GM23248 (cell line): ENCODE results near the gene FRMD3. TPM values are rescaled to one million over a fixed set of nuclear protein-coding genes. Genes with fewer than 3 reads are reported as not detected.

Experiments
- DNase-seq: peaks from one replicate; pipeline ENCODE4 v3.0.0-alpha.2; 2015
- H2AFZ ChIP-seq: fragments of 200-600 bp; sonication (generic); 2 replicates; pipeline ENCODE4 v1.6.1; 2016; ENCODE audit warnings: antibody characterized with exemption
- H3F3A ChIP-seq: fragments of 200-600 bp; sonication (generic); 2 replicates; pipeline ENCODE4 v1.6.1; 2016; ENCODE audit warnings: mild to moderate bottlenecking, antibody characterized with exemption, mixed run types; ENCODE audit not compliant: insufficient read depth
- H3K27ac ChIP-seq: fragments of 200-600 bp; sonication (generic); 2 replicates; pipeline ENCODE4 v1.5.1; 2016; ENCODE audit warnings: mild to moderate bottlenecking
- H3K27me3 ChIP-seq: fragments of 200-600 bp; sonication (generic); replicated peaks from 2 replicates; pipeline ENCODE4 v1.6.1; 2016; ENCODE audit warnings: mild to moderate bottlenecking; ENCODE audit not compliant: insufficient read depth
- H3K36me3 ChIP-seq: fragments of 200-600 bp; sonication (generic); 2 replicates; pipeline ENCODE4 v1.6.1; 2016; ENCODE audit warnings: low read depth, mild to moderate bottlenecking
- H3K4me1 ChIP-seq: fragments of 200-600 bp; sonication (generic); 2 replicates; pipeline ENCODE4 v1.6.1; 2016; ENCODE audit warnings: mild to moderate bottlenecking; ENCODE audit not compliant: insufficient read depth
- H3K4me2 ChIP-seq: fragments of 200-600 bp; sonication (generic); one replicate; pipeline ENCODE4 v1.6.1; 2016; ENCODE audit warnings: mild to moderate bottlenecking; ENCODE audit not compliant: unreplicated experiment
- H3K4me3 ChIP-seq: fragments of 200-600 bp; sonication (generic); 2 replicates; pipeline ENCODE4 v1.5.1; 2016; ENCODE audit warnings: mild to moderate bottlenecking
- H3K79me2 ChIP-seq: fragments of 200-600 bp; sonication (generic); 2 replicates; pipeline ENCODE4 v1.6.1; 2016; ENCODE audit warnings: mild to moderate bottlenecking; ENCODE audit not compliant: insufficient read depth
- H3K9ac ChIP-seq: fragments of 200-600 bp; sonication (generic); 2 replicates; pipeline ENCODE4 v1.6.1; 2016; ENCODE audit warnings: mild to moderate bottlenecking
- H3K9me2 ChIP-seq: fragments of 200-600 bp; sonication (generic); 2 replicates; pipeline ENCODE4 v1.6.1; 2016; ENCODE audit warnings: mixed run types, mild to moderate bottlenecking, moderate library complexity; ENCODE audit not compliant: insufficient read depth
- H3K9me3 ChIP-seq: fragments of 200-600 bp; sonication (generic); one replicate; pipeline ENCODE4 v1.6.1; 2017; ENCODE audit warnings: low read depth
- H4K20me1 ChIP-seq: fragments of 200-600 bp; sonication (generic); 2 replicates; pipeline ENCODE4 v1.6.0; 2016; ENCODE audit not compliant: insufficient read depth
- EZH2 ChIP-seq: fragments of 200-600 bp; sonication (generic); IDR thresholded peaks from 2 replicates; pipeline ENCODE4 v1.6.1; 2018; ENCODE audit warnings: antibody characterized with exemption, mild to moderate bottlenecking; ENCODE audit not compliant: insufficient read depth, poor library complexity, severe bottlenecking
- EZH2phosphoT487 ChIP-seq: fragments of 200-600 bp; sonication (generic); IDR thresholded peaks from 2 replicates; pipeline ENCODE4 v1.6.1; 2018; ENCODE audit warnings: antibody characterized with exemption, moderate library complexity, mild to moderate bottlenecking, low read depth; ENCODE audit not compliant: insufficient read depth
- WGBS, 2 experiments: methylation state at CpG; one replicate each; pipeline ENCODE4 v1.1.6; 2015 to 2017; ENCODE audit warnings: low lambda C conversion rate in 2 of 2, low coverage in 1 of 2; ENCODE audit errors: missing lambda C conversion rate in 2 of 2; 5-methylcytosine and 5-hydroxymethylcytosine counted together
- in situ Hi-C: fragments of 300-500 bp; cut with MboI; formaldehyde crosslinking; loops from 2 replicates; pipeline ENCODE4 v1.15.0; 2020
- polyA plus RNA-seq: library from polyadenylated mRNA; unstranded; fragments of >200 nt; fragmentation: Nextera tagmentation; extraction: Ambion mirVana; gene quantifications from 2 replicates; pipeline ENCODE4 v1.2.1, GENCODE V29; 2016
- total RNA-seq: library from RNA; depleted of rRNA; stranded (reverse); fragments of >200 nt; shearing (Covaris generic); gene quantifications from 2 replicates; pipeline ENCODE4 v1.2.3, GENCODE V29; 2014

Gene FRMD3
- total and polyA plus RNA-seq, 2 experiments from 2014 or later, result 0.32 to 0.66 TPM

- in situ Hi-C loops, result no loop called here
- H3K9ac ChIP-seq, result no peak overlapping the region
- no peaks in the 10 kb centered on the region for H3K27me3 ChIP-seq
- no peak overlapping the region for H3K27ac ChIP-seq
- no peaks in the 10 kb centered on the region for H4K20me1 ChIP-seq
- no peaks in the 10 kb centered on the region for H3K4me1 ChIP-seq
- H3K79me2 ChIP-seq, result no peaks in the 10 kb centered on the region
- no peak overlapping the region for H3K4me2 ChIP-seq
- H3K9me3 ChIP-seq, result no peaks in the 10 kb centered on the region
- no peaks in the 10 kb centered on the region for H3K9me2 ChIP-seq
- H2AFZ ChIP-seq, result no peak overlapping the region
- H3K4me3 ChIP-seq, result no peak overlapping the region
- H3K36me3 ChIP-seq, result no peaks in the 10 kb centered on the region
- no peaks in the 10 kb centered on the region for H3F3A ChIP-seq
- WGBS, 2 experiments, result 56 to 59% methylated on average over 2 of the region's 2 CpGs
- no peak for DNase-seq
- TF ChIP-seq EZH2phosphoT487 (no peak), EZH2 (no peak)
Observed at GRCh38 chr9:83317244-83317643, 221.0 kb downstream of the FRMD3 start.

GRCh38 chr9:83315649-83316048 is 222.6 kb downstream of the FRMD3 start:
- in situ Hi-C loops, result no loop called here
- Histone ChIP-seq H3K9me3 (no peaks in the 10 kb centered on the region), H3K4me2 (no peak overlapping the region), H2AFZ (no peak overlapping the region), H3F3A (no peaks in the 10 kb centered on the region), H3K4me3 (no peak overlapping the region), H3K27ac (no peak overlapping the region), H3K9ac (no peak overlapping the region), H3K9me2 (no peaks in the 10 kb centered on the region), H3K27me3 (no peaks in the 10 kb centered on the region), H3K79me2 (no peaks in the 10 kb centered on the region), H3K4me1 (no peaks in the 10 kb centered on the region), H4K20me1 (no peaks in the 10 kb centered on the region), H3K36me3 (no peaks in the 10 kb centered on the region)
- 98 to 100% methylated on average over 4 of the region's 4 CpGs for WGBS, 2 experiments
- TF ChIP-seq EZH2phosphoT487, result no peak
- DNase-seq, result no peak

- Histone ChIP-seq H3K9me3 (no peaks in the 10 kb centered on the region), H3K4me2 (no peak overlapping the region), H3K27ac (no peak overlapping the region), H2AFZ (no peak overlapping the region), H3K9ac (no peak overlapping the region), H3K4me1 (no peaks in the 10 kb centered on the region), H3K79me2 (no peaks in the 10 kb centered on the region), H3K4me3 (no peak overlapping the region), H3K27me3 (no peaks in the 10 kb centered on the region), H3K36me3 (no peaks in the 10 kb centered on the region), H3K9me2 (no peaks in the 10 kb centered on the region), H3F3A (no peaks in the 10 kb centered on the region), H4K20me1 (no peaks in the 10 kb centered on the region)
- DNase-seq, result no peak
- in situ Hi-C loops, result no loop called here
- WGBS, 2 experiments, result 87 to 89% methylated on average over 6 of the region's 6 CpGs
- no peak for TF ChIP-seq EZH2phosphoT487
- TF ChIP-seq EZH2, result no peak
Observed at GRCh38 chr9:83313781-83314180, 224.4 kb downstream of the FRMD3 start.

- Histone ChIP-seq H3K79me2 (no peaks in the 10 kb centered on the region), H2AFZ (no peak overlapping the region), H3K4me2 (no peak overlapping the region), H4K20me1 (no peaks in the 10 kb centered on the region), H3K4me3 (no peak overlapping the region), H3K9me2 (no peaks in the 10 kb centered on the region), H3K9me3 (no peaks in the 10 kb centered on the region), H3K4me1 (no peaks in the 10 kb centered on the region), H3K36me3 (no peaks in the 10 kb centered on the region), H3K27me3 (no peaks in the 10 kb centered on the region), H3K27ac (no peak overlapping the region), H3F3A (no peaks in the 10 kb centered on the region), H3K9ac (no peak overlapping the region)
- no peak for DNase-seq
- in situ Hi-C loops, result no loop called here
- 93 to 96% methylated on average over 11 of the region's 11 CpGs for WGBS, 2 experiments
- no peak for TF ChIP-seq EZH2phosphoT487
- TF ChIP-seq EZH2, result no peak
Observed at GRCh38 chr9:83312537-83312936, 225.7 kb downstream of the FRMD3 start.

- H3K27ac ChIP-seq, result no peak overlapping the region
- H2AFZ ChIP-seq, result no peak overlapping the region
- no peaks in the 10 kb centered on the region for H3K9me3 ChIP-seq
- no peaks in the 10 kb centered on the region for H3K36me3 ChIP-seq
- peaks cover 12% of the 10 kb centered on the region for H3K4me1 ChIP-seq
- peaks cover 4% of the 10 kb centered on the region for H3F3A ChIP-seq
- H3K9me2 ChIP-seq, result no peaks in the 10 kb centered on the region
- no peaks in the 10 kb centered on the region for H3K79me2 ChIP-seq
- H3K27me3 ChIP-seq, result no peaks in the 10 kb centered on the region
- 21 to 28% methylated on average over 2 of the region's 2 CpGs for WGBS, 2 experiments
- H3K4me3 ChIP-seq, result no peak overlapping the region
- H4K20me1 ChIP-seq, result no peaks in the 10 kb centered on the region
- no peak overlapping the region for H3K9ac ChIP-seq
- no peak overlapping the region for H3K4me2 ChIP-seq
- TF ChIP-seq EZH2 (no peak), EZH2phosphoT487 (no peak)
- peak; percentile 18 for DNase-seq
- in situ Hi-C loops, result no loop called here
Observed at GRCh38 chr9:83307066-83307724, 231.0 kb downstream of the FRMD3 start.
